NK-92 treated with Interleukin-12 subunit alpha and Interleukin-12 subunit beta, amount 100 ng/mL, for 24 hours (cell line): ENCODE results near the gene PHKG1.
"Not testable (repeated sequence)": the region's sequence is repeated elsewhere in the genome, so short reads cannot be mapped to it uniquely, and the experiment has no call there.

Experiments used
- DNase-seq: peaks from one replicate; lab custom pipeline; 2025; lab: John Stamatoyannopoulos, UW

The PHKG1 gene

GRCh38 chr7:56083150-56083785 is 9.5 kb downstream of the PHKG1 start:
- no peak for DNase-seq

DNA sequence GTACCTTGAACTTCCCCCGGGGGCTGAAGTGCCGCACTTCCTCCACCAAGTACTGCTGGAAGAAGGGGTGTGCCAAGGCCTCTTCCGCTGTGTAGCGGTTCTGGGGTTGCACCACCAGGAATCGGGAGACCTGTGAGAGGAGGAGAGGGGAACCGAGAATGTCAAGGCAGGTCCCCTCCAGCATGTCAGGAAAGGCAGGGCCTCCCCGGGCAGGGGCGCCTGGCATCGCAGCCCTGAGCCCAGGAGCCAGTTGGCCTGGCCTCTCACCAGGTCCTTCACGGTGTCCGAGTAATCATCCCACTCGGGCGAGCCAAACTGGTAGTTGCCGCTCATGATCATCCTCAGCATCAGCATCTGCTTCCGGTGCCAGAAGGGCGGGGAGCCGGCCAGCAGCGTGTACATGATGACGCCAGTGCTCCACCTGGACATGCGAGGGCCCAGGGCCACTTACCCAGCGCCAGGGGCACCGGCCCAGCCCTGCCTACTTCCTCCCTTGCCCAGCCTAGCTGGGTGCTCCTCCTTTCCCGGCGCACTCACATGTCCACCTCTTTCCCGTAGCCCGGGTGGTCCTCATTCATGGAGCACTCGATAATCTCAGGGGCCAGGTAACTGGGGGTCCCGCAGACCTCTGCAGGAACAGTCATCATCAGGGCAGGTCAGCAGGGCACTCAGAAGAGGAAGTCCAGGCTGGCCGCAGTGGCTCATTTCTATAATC is 11.0 kb downstream of the PHKG1 start:
- no peak for DNase-seq

- not testable (repeated sequence) for DNase-seq
These were observed 11.9 kb downstream of the PHKG1 start for GRCh38 chr7:56080726-56081435.

DNA sequence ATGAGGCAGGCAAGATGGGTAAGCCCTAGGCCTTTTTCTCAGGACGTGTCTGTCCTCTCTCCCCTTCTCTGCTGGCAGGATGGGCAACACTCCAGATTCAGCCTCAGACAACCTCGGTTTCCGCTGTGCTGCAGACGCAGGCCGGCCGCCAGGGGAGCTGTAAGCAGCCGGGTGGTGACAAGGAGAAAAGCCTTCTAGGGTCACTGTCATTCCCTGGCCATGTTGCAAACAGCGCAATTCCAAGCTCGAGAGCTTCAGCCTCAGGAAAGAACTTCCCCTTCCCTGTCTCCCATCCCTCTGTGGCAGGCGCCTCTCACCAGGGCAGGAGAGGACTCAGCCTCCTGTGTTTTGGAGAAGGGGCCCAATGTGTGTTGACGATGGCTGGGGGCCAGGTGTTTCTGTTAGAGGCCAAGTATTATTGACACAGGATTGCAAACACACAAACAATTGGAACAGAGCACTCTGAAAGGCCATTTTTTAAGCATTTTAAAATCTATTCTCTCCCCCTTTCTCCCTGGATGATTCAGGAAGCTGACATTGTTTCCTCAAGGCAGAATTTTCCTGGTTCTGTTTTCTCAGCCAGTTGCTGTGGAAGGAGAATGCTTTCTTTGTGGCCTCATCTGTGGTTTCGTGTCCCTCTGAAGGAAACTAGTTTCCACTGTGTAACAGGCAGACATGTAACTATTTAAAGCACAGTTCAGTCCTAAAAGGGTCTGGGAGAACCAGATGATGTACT is 13.1 kb downstream of the PHKG1 start:
- DNase-seq, result no peak

- no peak for DNase-seq
These were observed 14.6 kb downstream of the PHKG1 start for GRCh38 chr7:56078196-56078595.

GRCh38 chr7:56077681-56078080 is 15.1 kb downstream of the PHKG1 start:
- DNase-seq, result no peak

GRCh38 chr7:56074371-56074791 is 18.4 kb downstream of the PHKG1 start:
- DNase-seq, result peak; percentile 5

- not testable (repeated sequence) for DNase-seq
These were observed 26.4 kb downstream of the PHKG1 start for GRCh38 chr7:56066376-56066775.

DNA sequence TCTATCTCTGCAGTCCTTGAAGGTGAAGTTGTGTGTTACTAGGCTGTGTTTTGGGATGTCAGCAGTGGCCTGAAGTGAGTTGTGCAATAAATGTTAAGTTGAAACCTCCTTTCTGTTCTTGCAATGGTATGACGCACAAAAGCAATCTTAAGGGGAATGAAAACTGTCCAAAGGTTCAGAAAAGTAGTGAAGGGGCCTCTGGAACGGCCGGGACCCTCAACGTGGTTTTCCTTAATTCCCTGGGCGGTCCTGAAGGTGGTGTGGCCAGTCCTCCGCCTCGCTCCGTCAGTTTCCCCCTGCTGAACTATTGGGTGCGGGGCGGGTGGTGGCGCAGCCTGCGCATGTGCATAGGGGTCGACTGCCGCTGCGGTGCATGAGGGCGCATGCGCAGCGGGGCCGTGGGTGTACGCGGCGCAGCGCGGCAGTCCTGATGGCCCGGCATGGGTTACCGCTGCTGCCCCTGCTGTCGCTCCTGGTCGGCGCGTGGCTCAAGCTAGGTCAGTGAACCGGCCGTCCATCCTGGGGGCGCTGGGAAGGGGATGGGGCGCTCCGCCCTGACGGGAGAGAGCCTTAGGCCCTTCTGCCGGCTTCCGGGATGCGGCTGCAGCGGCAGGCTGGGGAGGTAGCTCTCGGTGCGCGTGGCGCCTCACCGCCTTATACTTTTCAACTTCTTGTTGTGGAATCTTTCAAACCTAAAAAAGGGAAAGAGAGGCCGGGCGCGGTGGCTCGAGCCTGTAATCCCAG is 28.7 kb downstream of the PHKG1 start, which contains the start of gene SUMF2:
Gene SUMF2, plus strand, starts transcription at position 405 of the 744 bp plus-strand sequence. Its CDS starts 26 bp downstream, at position 431.
- DNase-seq, result peak; percentile 82

DNA sequence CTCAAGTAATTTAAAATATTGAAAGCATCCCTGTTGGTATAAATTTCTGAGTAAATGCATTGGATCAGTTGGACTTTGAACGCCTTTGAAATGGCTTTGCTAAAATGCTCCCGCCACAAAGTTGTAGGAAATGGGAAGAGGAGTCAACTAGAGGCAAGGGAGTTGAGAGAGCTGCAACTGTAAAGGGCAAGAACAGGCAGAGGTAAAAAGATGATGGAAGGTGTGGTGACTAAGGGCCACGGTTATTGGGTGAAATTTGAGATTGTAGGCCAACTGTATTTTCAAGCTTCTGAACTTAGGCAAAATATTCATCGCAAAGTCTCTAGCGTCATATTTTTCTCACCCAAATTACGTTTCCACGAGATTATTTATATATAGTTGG is 29.3 kb downstream of the PHKG1 start:
- DNase-seq, result no peak

- no peak for DNase-seq
These were observed 30.4 kb downstream of the PHKG1 start for GRCh38 chr7:56062382-56062781.

- no peak for DNase-seq
These were observed 38.8 kb downstream of the PHKG1 start for GRCh38 chr7:56053993-56054392.

GRCh38 chr7:56053379-56053778 is 39.4 kb downstream of the PHKG1 start:
- no peak for DNase-seq

GRCh38 chr7:56051339-56052191 is 41.2 kb downstream of the PHKG1 start, which contains the start of the genes CCT6A and PSPH:
Gene CCT6A, plus strand, starts transcription at chr7:56051765. Its CDS starts 84 bp downstream, at chr7:56051849.
Gene PSPH, minus strand, starts transcription at chr7:56051444. Its CDS starts 30,232 bp downstream, at chr7:56021212.
- peak; percentile 88 for DNase-seq

GRCh38 chr7:56051053-56051338 is 41.8 kb downstream of the PHKG1 start:
- no peak for DNase-seq

GRCh38 chr7:56048763-56049162 is 44.0 kb downstream of the PHKG1 start:
- not testable (repeated sequence) for DNase-seq

DNA sequence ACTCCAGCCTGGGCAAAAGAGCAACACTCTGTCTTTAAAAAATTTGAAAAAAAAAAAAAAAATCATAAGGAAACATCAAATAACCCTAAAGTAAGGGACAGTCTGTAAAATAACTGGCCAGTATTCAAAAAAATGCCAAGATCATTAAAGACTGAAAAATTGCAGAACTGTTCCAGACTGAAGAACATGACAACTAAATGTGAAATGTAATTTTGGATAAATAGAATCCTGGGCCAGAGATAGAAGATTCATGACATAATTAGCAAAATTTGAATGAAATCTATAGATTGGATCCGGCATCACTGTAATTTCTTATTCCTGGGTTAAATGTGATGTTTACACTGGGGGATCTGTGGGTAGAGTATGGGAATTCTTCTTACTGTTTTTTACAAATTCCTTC is 44.5 kb downstream of the PHKG1 start:
- no peak for DNase-seq

GRCh38 chr7:56047446-56048116 is 45.2 kb downstream of the PHKG1 start:
- DNase-seq, result not testable (repeated sequence)

DNA sequence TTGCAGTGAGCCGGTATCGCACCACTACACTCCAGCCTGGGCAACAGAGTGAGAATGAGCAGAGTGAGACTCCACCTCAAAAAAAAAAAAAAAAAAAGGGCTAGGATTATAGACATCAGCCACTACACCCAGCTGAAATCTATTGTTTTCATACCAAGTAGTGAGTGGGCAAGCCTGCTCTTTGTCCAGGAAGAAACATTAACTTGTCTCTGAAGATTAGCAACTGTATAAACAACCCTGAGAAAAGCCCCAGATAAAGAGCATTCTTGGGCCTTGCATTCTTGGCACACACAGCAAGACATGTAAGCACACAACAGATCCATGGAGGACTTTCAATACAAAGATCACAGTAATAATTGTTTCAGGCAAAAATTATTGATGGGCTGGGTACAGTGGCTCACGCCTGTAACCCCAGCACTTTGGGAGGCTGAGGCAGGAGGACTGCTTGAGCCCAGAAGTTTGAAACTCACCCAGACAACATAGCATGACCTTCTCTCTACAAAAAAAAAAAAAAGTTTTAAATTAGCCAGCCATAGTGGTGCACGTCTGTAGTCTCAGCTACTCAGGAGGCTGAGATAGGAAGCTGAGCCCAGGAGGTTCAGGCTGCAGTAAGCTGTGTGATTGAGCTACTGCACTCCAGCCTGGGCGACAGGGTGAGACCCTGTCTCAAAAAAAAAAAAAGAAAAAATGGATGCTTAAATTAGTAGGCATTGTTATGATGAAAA is 45.9 kb downstream of the PHKG1 start:
- DNase-seq, result no peak
